OCI-LY7 (cell line): ENCODE measurements around the gene MAS1L. TPM values are rescaled to one million over a fixed set of nuclear protein-coding genes. Genes with fewer than 3 reads are reported as not detected.

Experiments used
- BruUV-seq: library from RNA; stranded (reverse); fragments of 400-500 nt; replicated peaks from 2 replicates; lab custom pipeline; 2021; lab: Mats Ljungman, UMichigan
- CTCF ChIA-PET: fragments of 300-600 bp; sonication (Branson Sonifier 250); formaldehyde crosslinking; loops from one replicate; lab custom pipeline; 2022; ENCODE audit warnings: antibody characterized with exemption; ENCODE audit not compliant: unreplicated experiment; lab: Charles Lee
- POLR2A ChIA-PET: fragments of 300-600 bp; sonication (Branson Sonifier 250); formaldehyde crosslinking; loops from one replicate; lab custom pipeline; 2022; ENCODE audit warnings: antibody characterized with exemption; lab: Charles Lee
- DNase-seq: peaks from one replicate; pipeline ENCODE4 v3.0.0-alpha.2; 2015; ENCODE audit warnings: low spot score
- H2AFZ ChIP-seq: fragments of 200-600 bp; sonication (generic), shearing (Covaris generic); 2 replicates; pipeline ENCODE4 v1.6.1; 2014; ENCODE audit warnings: mild to moderate bottlenecking, antibody characterized with exemption, low read length, moderate library complexity
- H3K27ac ChIP-seq: fragments of 200-600 bp; sonication (generic); 2 replicates; pipeline ENCODE4 v1.5.1; 2014; ENCODE audit warnings: mixed run types, low read depth, mild to moderate bottlenecking, moderate library complexity, low read length, inconsistent platforms; ENCODE audit not compliant: poor library complexity, severe bottlenecking
- H3K36me3 ChIP-seq: fragments of 200-600 bp; sonication (generic); 2 replicates; pipeline ENCODE4 v1.6.1; 2014; ENCODE audit warnings: mild to moderate bottlenecking, antibody characterized with exemption, low read length, moderate library complexity, mixed read lengths; ENCODE audit not compliant: insufficient read depth
- H3K4me1 ChIP-seq: fragments of 200-600 bp; sonication (generic); 2 replicates; pipeline ENCODE4 v1.5.1; 2014; ENCODE audit warnings: mild to moderate bottlenecking, low read length; ENCODE audit not compliant: insufficient read depth, poor library complexity, severe bottlenecking
- H3K4me2 ChIP-seq: fragments of 200-600 bp; sonication (generic); 2 replicates; pipeline ENCODE4 v1.6.1; 2014; ENCODE audit warnings: mild to moderate bottlenecking, low read length
- H3K4me3 ChIP-seq: fragments of 200-600 bp; sonication (generic); 2 replicates; pipeline ENCODE4 v1.5.1; 2014; ENCODE audit warnings: mild to moderate bottlenecking, low read depth, low read length; ENCODE audit not compliant: poor library complexity, severe bottlenecking
- H3K79me2 ChIP-seq: fragments of 200-600 bp; sonication (generic); 2 replicates; pipeline ENCODE4 v1.6.1; 2016; ENCODE audit warnings: low read depth, mild to moderate bottlenecking, low read length, moderate library complexity, mixed read lengths; ENCODE audit not compliant: insufficient read depth
- H3K9me2 ChIP-seq: fragments of 200-600 bp; sonication (generic); 2 replicates; pipeline ENCODE4 v1.6.1; 2016; ENCODE audit warnings: mild to moderate bottlenecking, low read length, mixed read lengths; ENCODE audit not compliant: insufficient read depth
- H3K9me3 ChIP-seq: fragments of 200-600 bp; sonication (generic); 2 replicates; pipeline ENCODE4 v1.6.1; 2014; ENCODE audit warnings: mild to moderate bottlenecking, mixed run types, low read length, mixed read lengths
- H4K20me1 ChIP-seq: fragments of 200-600 bp; sonication (generic); 2 replicates; pipeline ENCODE4 v1.6.1; 2014; ENCODE audit warnings: mild to moderate bottlenecking, antibody characterized with exemption, low read length, moderate library complexity, mixed read lengths; ENCODE audit not compliant: insufficient read depth
- CTCF ChIP-seq: fragments of 200-600 bp; sonication (generic); conservative IDR thresholded peaks from 2 replicates; pipeline ENCODE4 v1.5.1; 2014; ENCODE audit warnings: mild to moderate bottlenecking, antibody characterized with exemption, low read length, moderate library complexity, mixed read lengths
- EZH2phosphoT487 ChIP-seq: fragments of 200-600 bp; sonication (generic); IDR thresholded peaks from 2 replicates; pipeline ENCODE4 v1.6.1; 2018; ENCODE audit warnings: low read depth, borderline replicate concordance, mild to moderate bottlenecking, mixed run types, antibody characterized with exemption, low read length, moderate library complexity, mixed read lengths
- intact Hi-C: fragments of 100-400 bp; cut with micrococcal nuclease; formaldehyde crosslinking; loops from one replicate; pipeline ENCODE4 v1.10.0; 2022; ENCODE audit not compliant: unreplicated experiment
- total RNA-seq, 2 experiments: library from RNA; depleted of rRNA in 1 of 2; stranded (reverse); fragments of >200 nt in 1 of 2; shearing (Covaris generic) in 1 of 2; gene quantifications; 2 replicates each; pipeline ENCODE4 v1.2.3, GENCODE V29; 2014 to 2022

Gene MAS1L
- total RNA-seq, 2 experiments from 2014 or later = not detected

DNA sequence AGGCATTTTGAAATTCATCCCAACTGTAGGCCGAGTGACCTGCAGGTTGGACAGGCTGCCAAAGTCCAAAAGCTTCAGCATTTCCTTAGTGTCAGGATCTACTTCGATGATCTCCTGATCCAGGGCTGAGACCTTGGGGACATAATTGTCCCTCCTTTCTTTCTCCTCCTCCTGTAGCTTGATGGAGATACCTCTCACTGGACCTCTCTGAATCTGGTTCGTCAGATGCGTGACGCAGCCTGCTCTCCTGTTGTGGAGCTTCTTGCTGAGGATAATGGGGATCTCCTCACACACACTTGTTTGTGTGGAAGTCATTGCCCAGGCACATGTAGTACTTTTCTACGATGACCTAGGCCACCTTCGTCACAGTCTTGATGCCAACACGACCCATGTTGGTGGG lies 1.5 kb upstream of the MAS1L start:
- no peaks in the 10 kb centered on the region for H3K9me3 ChIP-seq
- H3K9me2 ChIP-seq = no peaks in the 10 kb centered on the region
- no peaks in the 10 kb centered on the region for H4K20me1 ChIP-seq
- CTCF ChIA-PET = no interaction called here
- POLR2A ChIA-PET = no interaction called here
- no peaks in the 10 kb centered on the region for H3K4me1 ChIP-seq
- no peaks in the 10 kb centered on the region for H3K79me2 ChIP-seq
- H3K4me2 ChIP-seq = no peak overlapping the region
- H2AFZ ChIP-seq = no peak overlapping the region
- TF ChIP-seq EZH2phosphoT487 (no peak), CTCF (no peak)
- no peak overlapping the region for H3K27ac ChIP-seq
- DNase-seq = no peak
- H3K36me3 ChIP-seq = no peaks in the 10 kb centered on the region
- no TSS peak for BruUV-seq
- intact Hi-C loops = no loop called here
- H3K4me3 ChIP-seq = no peak overlapping the region

- DNase-seq = no peak
- ChIA-PET CTCF (no interaction called here), POLR2A (interaction anchor here (0.7 kb wide), 1 partner anchor 90 kb away, joined by 3 read pairs; no protein-coding TSS in a partner anchor)
- BruUV-seq = no TSS peak
- H3K36me3 ChIP-seq = no peaks in the 10 kb centered on the region
- H4K20me1 ChIP-seq = no peaks in the 10 kb centered on the region
- no peak overlapping the region for H3K4me2 ChIP-seq
- no peaks in the 10 kb centered on the region for H3K4me1 ChIP-seq
- H3K9me3 ChIP-seq = no peaks in the 10 kb centered on the region
- TF ChIP-seq CTCF (no peak), EZH2phosphoT487 (no peak)
- H3K27ac ChIP-seq = no peak overlapping the region
- intact Hi-C loops = no loop called here
- H2AFZ ChIP-seq = no peak overlapping the region
- H3K4me3 ChIP-seq = no peak overlapping the region
- no peaks in the 10 kb centered on the region for H3K9me2 ChIP-seq
- H3K79me2 ChIP-seq = no peaks in the 10 kb centered on the region
Measured at GRCh38 chr6:29488874-29489273, 1.1 kb upstream of the MAS1L start.

DNA sequence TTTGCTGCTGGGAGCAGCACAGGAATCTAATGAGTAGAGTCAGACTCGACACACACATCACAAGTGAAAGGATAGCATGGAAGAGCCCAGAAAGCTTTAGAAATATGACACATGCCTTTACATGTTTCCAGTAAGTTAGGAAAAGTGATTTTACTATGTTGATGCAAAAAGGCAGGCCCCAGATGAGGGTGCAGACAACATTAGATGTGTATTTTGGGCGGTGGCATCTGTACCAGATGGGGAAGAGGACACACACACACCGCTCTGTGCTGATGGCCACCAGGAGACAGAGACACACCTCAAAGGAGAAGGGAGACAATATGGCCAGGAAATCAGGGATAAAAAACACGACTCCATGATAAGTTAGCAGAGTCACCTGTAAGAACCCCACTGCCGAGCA lies 625 bp downstream of the MAS1L start:
- H3K4me2 ChIP-seq = no peak overlapping the region
- BruUV-seq = no TSS peak
- ChIA-PET POLR2A (no interaction called here), CTCF (no interaction called here)
- H4K20me1 ChIP-seq = no peaks in the 10 kb centered on the region
- no peaks in the 10 kb centered on the region for H3K4me1 ChIP-seq
- no peak overlapping the region for H3K4me3 ChIP-seq
- TF ChIP-seq CTCF (no peak), EZH2phosphoT487 (no peak)
- intact Hi-C loops = no loop called here
- H3K79me2 ChIP-seq = no peaks in the 10 kb centered on the region
- H2AFZ ChIP-seq = no peak overlapping the region
- no peaks in the 10 kb centered on the region for H3K9me3 ChIP-seq
- H3K9me2 ChIP-seq = no peaks in the 10 kb centered on the region
- no peaks in the 10 kb centered on the region for H3K36me3 ChIP-seq
- no peak for DNase-seq
- H3K27ac ChIP-seq = no peak overlapping the region
